ENCODE data around the gene CLECL1. TPM values are rescaled to one million over a fixed set of nuclear protein-coding genes. Genes with fewer than 3 reads are reported as not detected.

CLECL1 gene
- total RNA-seq, 1 experiment from 2014 or later: not detected

DNA sequence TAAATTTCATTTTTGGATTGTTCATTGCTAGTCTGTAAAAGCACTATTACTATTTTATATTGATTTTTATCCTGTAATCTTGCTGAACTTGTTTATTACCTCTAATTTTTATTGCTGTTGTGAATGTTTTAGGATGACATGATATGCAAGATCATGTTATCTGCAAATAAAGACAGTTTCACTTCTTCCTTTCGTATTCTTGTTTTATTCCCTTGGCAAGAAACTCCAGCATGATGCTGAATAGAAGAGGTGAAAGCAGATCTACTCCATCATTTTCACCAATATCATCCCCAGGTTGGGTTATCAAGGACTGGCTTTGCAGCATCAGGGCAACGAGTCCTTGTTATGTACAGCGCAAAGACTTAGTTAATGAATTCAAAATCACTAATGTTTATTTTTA, 2.7 kb upstream of the CLECL1 start:
- Histone ChIP-seq H3K27ac (ENCODE audit: low read depth, low read length, poor library complexity, severe bottlenecking) (no peak overlapping the region), H3K36me3 (ENCODE audit: insufficient read depth, low read length, poor library complexity, severe bottlenecking) (no peaks in the 10 kb centered on the region), H3K27me3 (replicated peaks; ENCODE audit: insufficient read depth, low read depth, low read length, poor library complexity) (peaks cover 15% of the 10 kb centered on the region), H3K9me3 (ENCODE audit: low read depth, low read length, poor library complexity, severe bottlenecking) (no peaks in the 10 kb centered on the region), H3K4me3 (ENCODE audit: low read depth, low read length, poor library complexity, severe bottlenecking) (no peak overlapping the region), H3K4me1 (ENCODE audit: insufficient read depth, low read length, poor library complexity, severe bottlenecking) (no peaks in the 10 kb centered on the region)
- CTCF ChIA-PET: no interaction called here
- TF ChIP-seq, protein P1, sequence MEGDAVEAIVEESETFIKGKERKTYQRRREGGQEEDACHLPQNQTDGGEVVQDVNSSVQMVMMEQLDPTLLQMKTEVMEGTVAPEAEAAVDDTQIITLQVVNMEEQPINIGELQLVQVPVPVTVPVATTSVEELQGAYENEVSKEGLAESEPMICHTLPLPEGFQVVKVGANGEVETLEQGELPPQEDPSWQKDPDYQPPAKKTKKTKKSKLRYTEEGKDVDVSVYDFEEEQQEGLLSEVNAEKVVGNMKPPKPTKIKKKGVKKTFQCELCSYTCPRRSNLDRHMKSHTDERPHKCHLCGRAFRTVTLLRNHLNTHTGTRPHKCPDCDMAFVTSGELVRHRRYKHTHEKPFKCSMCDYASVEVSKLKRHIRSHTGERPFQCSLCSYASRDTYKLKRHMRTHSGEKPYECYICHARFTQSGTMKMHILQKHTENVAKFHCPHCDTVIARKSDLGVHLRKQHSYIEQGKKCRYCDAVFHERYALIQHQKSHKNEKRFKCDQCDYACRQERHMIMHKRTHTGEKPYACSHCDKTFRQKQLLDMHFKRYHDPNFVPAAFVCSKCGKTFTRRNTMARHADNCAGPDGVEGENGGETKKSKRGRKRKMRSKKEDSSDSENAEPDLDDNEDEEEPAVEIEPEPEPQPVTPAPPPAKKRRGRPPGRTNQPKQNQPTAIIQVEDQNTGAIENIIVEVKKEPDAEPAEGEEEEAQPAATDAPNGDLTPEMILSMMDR (conservative IDR thresholded peaks at IDR 0.05; ENCODE audit: low read depth, low read length): no peak
- no peak for TF ChIP-seq EZH2 (IDR thresholded peaks at IDR 0.05; ENCODE audit: borderline replicate concordance, low read depth, low read length, poor library complexity, severe bottlenecking)
- intact Hi-C loops (cut with micrococcal nuclease; ENCODE audit: unreplicated experiment): no loop called here
- DNase-seq (ENCODE audit: low spot score): no peak
- POLR2A ChIA-PET (ENCODE audit: low non-redundant PET): no interaction called here
- no TSS peak for BruUV-seq (replicated peaks)

DNA sequence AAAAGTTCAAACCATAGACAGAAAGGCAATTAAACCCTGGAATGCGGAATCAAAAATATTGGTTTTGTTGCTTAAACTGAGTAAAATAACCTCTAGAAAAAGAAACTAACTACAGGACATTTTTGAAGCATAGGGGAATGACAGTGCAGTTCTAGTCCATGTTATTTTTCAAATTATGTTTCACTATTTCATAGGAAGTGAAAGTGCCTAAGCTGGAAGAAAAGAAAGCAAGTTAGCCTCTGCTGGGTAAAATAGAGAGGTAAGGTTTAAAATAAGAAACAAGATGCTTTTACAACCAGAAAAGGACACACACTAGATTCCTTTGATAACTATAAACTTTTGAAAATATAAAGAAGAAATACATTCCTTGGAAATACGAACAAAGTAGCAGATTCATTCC, 1.1 kb downstream of the CLECL1 start:
- no peak overlapping the region for H3K4me3 ChIP-seq (ENCODE audit: low read depth, low read length, poor library complexity, severe bottlenecking)
- H3K36me3 ChIP-seq (ENCODE audit: insufficient read depth, low read length, poor library complexity, severe bottlenecking): no peaks in the 10 kb centered on the region
- H3K4me1 ChIP-seq (ENCODE audit: insufficient read depth, low read length, poor library complexity, severe bottlenecking): no peaks in the 10 kb centered on the region
- no peak for TF ChIP-seq EZH2 (IDR thresholded peaks at IDR 0.05; ENCODE audit: borderline replicate concordance, low read depth, low read length, poor library complexity, severe bottlenecking)
- TF ChIP-seq, protein P1 (conservative IDR thresholded peaks at IDR 0.05; ENCODE audit: low read depth, low read length): no peak
- BruUV-seq (replicated peaks): no TSS peak
- no peak for DNase-seq (ENCODE audit: low spot score)
- CTCF ChIA-PET: no interaction called here
- peaks cover 15% of the 10 kb centered on the region for H3K27me3 ChIP-seq (replicated peaks; ENCODE audit: insufficient read depth, low read depth, low read length, poor library complexity)
- intact Hi-C loops (cut with micrococcal nuclease; ENCODE audit: unreplicated experiment): no loop called here
- POLR2A ChIA-PET (ENCODE audit: low non-redundant PET): no interaction called here
- no peaks in the 10 kb centered on the region for H3K9me3 ChIP-seq (ENCODE audit: low read depth, low read length, poor library complexity, severe bottlenecking)
- no peak overlapping the region for H3K27ac ChIP-seq (ENCODE audit: low read depth, low read length, poor library complexity, severe bottlenecking)

DNA sequence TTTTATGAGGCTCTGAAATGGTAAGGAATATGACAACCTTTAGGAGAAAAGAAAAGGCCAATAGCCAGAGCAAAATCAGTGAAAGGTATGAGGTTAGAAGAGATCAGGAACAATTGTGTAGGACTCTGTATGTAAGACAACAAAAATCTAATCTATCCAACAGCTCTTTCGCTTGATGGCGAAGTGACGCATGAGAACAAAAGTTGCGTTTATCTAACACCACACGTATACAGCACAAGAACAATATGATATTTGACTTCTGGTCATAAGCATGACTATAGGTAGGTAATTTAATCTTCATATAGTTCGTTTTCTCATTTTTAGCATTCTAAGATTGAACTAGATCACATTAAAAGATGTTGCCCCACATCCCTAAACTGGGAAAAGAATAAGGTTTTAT, 1.5 kb downstream of the CLECL1 start:
- BruUV-seq (replicated peaks): no TSS peak
- POLR2A ChIA-PET (ENCODE audit: low non-redundant PET): no interaction called here
- Histone ChIP-seq H3K4me3 (ENCODE audit: low read depth, low read length, poor library complexity, severe bottlenecking) (no peak overlapping the region), H3K9me3 (ENCODE audit: low read depth, low read length, poor library complexity, severe bottlenecking) (no peaks in the 10 kb centered on the region), H3K27me3 (replicated peaks; ENCODE audit: insufficient read depth, low read depth, low read length, poor library complexity) (peaks cover 15% of the 10 kb centered on the region), H3K27ac (ENCODE audit: low read depth, low read length, poor library complexity, severe bottlenecking) (no peak overlapping the region), H3K4me1 (ENCODE audit: insufficient read depth, low read length, poor library complexity, severe bottlenecking) (no peaks in the 10 kb centered on the region), H3K36me3 (ENCODE audit: insufficient read depth, low read length, poor library complexity, severe bottlenecking) (no peaks in the 10 kb centered on the region)
- no peak for DNase-seq (ENCODE audit: low spot score)
- intact Hi-C loops (cut with micrococcal nuclease; ENCODE audit: unreplicated experiment): no loop called here
- TF ChIP-seq, protein P1 (conservative IDR thresholded peaks at IDR 0.05; ENCODE audit: low read depth, low read length): no peak
- TF ChIP-seq EZH2 (IDR thresholded peaks at IDR 0.05; ENCODE audit: borderline replicate concordance, low read depth, low read length, poor library complexity, severe bottlenecking): no peak
- CTCF ChIA-PET: no interaction called here

All from A673 (cell line).